NCI-H2081 treated with DMSO at 0.1 percent for 48 hours (cell line): Measurements from ENCODE around the gene DNTT.

ENCODE experiments used
- DNase-seq: peaks from one replicate; lab custom pipeline; 2025; lab: John Stamatoyannopoulos, UW

DNTT gene

GRCh38 chr10:96344178-96344577 is 39.9 kb downstream of the DNTT start:
- no peak for DNase-seq

DNA sequence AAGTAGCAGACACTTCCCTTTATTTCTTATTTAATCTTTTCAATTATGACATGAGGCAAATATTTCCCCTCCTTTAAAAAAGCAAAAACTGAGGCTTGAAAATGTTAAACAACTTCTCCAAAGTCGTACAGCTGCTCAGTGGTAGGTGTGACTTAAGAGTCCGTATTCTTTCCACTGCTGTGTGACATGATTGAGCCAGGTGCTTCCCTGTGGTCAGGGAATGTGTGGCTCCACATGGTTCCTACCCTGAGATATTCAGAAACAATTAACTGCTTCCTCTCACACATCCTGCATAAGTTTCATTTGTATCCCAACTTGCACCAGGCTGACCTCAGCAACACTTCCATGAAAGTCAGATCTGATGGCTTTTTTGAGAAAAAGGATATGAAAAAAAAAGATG is 41.0 kb downstream of the DNTT start:
- no peak for DNase-seq

DNA sequence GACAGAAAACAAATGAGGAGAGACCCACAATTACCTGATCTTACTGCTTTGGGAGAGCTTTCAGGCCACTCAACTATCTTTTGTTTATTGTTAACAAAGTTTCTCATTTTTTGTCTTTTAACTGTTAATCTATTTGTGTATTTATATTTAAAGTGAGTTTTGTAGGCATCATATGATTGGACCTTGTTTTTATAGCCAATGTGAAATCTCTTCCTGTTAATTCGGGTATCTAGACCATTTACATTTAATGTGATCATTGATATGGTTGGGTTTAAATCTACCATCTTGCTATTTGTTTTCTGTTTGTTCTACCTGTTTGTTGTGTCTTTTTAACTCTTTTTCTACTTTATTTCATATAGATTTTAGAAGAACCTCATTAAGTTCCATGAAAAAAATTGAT is 42.1 kb downstream of the DNTT start:
- DNase-seq: no peak

DNA sequence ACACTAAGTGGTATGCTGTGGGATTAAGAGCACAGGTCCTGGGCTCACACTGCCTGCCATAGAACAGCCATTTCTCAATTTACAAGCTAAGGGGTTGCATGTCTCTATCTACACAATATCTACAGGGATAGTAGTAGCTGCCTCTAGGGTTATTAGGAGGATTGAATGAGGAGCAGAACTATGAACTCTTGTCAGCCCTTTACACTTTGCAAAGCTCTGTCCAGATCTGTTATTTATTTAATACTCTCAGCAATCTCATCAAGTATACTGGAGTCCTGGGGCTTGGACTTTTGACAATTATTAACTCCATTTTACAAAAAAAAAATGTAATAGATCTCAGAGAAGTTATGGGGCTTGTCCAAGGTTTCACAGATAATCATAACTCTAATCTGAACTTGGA is 47.8 kb downstream of the DNTT start:
- no peak for DNase-seq

GRCh38 chr10:96352582-96352981 is 48.3 kb downstream of the DNTT start:
- no peak for DNase-seq

DNA sequence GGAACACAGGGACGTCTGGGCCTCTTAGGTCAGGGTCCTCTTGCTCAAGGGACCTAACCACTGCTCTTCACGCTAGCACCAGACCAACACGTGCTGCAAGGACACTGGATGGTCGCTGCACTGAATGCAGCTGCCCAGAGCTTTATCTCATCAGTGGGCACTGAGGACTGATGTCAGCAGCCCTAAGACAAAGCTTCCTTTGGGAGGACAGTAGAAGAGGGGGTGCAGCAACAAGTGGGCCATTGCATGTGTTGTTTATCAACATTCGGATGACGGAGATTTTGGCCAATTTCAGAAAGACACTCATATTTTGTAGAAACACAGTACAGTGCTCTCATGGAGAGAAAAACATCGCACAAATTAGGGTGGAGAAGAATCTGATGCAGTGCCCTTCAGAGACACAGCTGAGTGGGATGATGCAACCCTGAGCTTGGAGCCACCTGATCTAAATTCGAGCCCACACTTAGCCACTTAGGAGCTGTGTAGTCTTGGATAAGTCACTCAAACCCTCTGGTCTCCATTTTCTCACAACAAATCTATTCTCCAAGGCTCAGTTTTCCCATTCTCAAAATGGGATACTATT is 52.9 kb downstream of the DNTT start:
- DNase-seq: no peak

DNA sequence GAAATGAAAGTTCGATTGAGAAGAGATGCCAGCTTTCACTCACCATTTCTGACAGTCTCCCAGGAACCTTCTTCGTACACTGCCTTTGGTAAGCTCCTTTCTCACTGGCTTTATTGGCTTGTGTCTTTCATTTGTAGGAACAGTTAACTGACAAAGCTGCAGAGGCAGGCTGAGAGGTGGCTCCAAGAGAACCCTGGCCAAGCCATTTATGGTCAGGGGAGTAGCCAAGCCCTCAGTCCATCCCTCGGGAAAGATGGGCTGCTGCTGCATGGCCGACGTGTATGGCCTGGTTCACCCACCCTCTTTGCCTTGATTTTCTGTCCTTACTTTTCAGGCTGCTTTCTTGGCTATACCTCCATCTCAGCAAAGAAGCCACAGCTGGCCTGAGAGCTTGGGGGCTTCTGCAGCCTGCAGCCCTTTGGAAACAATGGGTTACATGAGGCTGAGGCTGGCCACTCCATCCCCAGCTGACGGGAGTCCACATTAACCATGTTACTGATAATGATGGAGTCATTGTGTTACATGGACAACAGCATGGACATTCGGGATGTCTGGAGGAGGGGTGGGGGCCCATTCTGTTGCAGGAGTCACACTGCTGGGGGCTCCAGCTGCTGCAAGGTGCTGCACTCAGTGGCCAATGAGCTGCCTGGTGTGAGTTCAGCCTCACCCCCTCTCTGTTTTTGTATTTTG is 54.8 kb downstream of the DNTT start, which contains the start of gene OPALIN:
OPALIN (minus strand) TSS at position 152 of the 690 bp plus-strand sequence; CDS start at position 46, 106 bp downstream.
- DNase-seq: no peak

- DNase-seq: no peak
Measured at GRCh38 chr10:96359616-96360015, 55.4 kb downstream of the DNTT start.

- DNase-seq: no peak
Measured at GRCh38 chr10:96360331-96360730, 56.1 kb downstream of the DNTT start.

DNA sequence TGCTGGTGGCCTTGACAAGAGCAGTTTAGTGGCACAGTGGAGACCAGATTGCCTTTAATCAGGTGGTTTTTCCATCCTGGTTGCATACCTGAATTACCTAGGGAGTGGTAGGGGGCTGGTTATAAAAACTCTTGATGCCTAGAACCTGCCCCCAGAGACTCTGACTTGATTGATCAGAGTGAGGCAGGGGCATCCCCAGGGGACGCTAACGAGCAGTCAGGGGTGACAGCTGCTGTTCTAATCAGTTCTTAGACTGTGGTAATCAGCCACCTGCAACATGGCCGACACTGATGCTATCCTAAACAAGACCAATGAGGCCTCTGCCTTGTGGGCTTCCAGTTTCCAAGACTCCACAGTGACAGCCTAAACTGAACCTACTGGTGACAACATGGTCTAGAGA is 56.5 kb downstream of the DNTT start:
- DNase-seq: no peak

DNA sequence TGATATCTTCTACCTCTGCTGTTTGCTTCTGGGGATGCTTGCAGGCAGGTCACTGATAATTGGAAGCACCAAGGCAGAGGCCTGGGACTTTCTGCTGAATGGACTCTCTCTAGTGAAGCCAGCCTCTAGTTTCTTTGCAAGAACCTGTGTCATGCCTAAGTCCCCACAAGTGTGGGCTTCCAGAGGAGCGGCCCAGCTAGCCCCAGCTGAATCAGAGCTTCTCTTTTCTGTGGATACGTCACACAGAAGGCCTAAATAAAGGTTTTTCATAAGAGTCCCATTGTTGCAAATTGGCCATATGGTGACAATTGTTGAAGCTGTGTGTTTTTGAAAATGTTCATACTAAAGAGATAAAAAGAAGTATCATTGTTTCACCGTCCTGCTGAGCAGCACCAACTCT is 61.3 kb downstream of the DNTT start:
- no peak for DNase-seq

DNA sequence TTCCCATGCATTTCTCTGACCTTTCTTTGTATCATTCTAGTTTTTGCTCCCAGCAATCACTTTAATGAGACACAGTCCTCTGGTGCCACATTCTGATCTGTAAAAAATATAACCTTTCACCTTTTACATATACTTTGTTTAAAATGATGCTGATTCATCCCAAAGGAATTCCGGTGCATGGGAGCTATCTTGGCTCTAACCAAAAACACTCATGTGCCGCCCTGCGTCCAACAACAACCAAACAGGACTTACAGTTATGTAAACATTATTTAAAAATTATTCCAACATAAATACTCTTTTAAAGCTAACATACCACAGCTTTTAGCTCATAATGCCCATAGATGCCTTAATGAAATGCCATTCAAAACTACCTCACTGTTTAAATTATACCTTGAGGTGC is 62.3 kb downstream of the DNTT start:
- DNase-seq: no peak

DNA sequence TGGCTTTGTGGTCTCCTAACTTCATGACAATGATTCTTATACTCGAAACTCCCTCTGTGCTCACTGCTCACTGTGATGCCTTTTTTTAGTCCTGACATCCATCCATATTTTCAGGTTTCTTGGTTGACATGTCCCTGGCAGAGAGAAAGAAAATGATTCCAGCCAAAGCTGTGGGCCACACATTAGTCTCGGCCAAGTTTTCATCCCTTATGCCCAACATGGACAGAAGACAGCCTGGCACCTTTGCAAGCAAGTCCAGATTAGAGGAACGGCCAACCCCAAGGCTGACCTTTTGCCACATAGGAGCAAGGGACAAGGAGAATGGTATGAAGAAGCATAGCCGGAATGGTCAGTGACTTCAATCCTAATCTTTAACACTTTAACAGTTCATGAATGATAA is 63.2 kb downstream of the DNTT start:
- no peak for DNase-seq

DNA sequence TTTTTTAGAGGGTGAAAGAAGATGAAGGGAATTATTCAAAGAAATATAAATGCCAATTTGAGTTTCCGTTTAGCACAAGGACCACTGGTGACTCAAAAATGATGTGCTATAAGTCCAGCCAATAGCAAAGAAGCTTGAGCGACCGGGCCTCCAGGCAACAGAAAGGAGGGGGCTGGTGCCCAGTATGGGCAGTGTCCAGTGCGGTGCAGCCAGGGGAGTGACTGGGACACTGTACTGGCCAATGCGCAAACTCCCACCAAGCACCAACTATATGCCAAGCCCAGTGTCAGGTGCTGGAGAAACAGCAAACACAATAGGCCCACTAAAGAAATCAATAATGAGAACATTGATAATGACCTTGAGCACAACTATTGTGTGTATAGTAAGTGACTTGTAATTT is 64.7 kb downstream of the DNTT start:
- DNase-seq: no peak

- DNase-seq: no peak
Measured at GRCh38 chr10:96369890-96370583, 65.8 kb downstream of the DNTT start.

DNA sequence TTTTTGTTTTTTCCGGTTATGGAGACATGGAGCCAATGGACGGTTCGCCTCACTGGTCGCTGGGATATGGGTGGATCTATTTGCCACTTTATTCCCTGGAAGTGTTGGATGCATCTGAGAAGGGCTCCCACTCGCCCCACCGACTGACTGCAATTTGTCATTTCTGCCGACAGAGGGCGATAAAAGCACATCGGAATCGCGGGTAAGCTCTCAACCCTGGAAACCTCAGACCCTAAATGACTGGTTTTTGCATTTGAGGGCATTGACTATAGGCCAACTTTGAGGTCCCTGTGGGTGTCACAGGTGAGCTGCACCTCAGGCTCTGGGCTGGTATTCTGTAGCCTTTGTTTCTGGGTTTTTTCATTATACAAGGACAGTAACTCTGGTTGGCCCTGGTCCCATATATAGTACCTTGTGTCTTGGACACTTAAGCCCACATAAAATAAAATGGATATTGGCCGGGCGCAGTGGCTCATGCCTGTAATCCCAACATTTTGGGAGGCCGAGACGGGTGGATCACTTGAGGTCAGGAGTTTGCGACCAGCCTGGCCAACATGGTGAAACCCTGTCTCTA is 66.4 kb downstream of the DNTT start:
- DNase-seq: no peak

GRCh38 chr10:96371356-96371755 is 67.1 kb downstream of the DNTT start:
- no peak for DNase-seq

DNA sequence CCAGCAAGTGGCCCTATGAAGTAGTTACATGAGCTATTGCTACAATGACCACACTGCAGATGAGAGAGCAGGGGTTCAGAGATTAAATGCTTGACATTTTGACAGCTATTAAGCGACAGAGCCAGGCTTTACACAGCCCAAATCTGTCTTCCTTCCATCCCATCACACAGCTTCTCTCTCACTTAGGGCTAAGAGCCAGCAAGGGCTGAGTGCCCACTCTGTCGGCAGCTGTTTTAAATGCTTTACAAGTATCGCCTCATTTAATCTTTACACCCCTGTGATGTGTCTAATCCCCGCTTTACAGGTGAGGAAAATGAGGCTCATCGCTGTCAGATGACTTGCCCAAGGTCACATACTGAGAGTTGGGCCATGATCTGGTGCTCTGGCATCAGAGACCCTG is 69.8 kb downstream of the DNTT start:
- no peak for DNase-seq

- no peak for DNase-seq
Measured at GRCh38 chr10:96374639-96374984, 70.4 kb downstream of the DNTT start.

GRCh38 chr10:96374985-96375830 is 71.0 kb downstream of the DNTT start:
- peak; percentile 38 for DNase-seq

GRCh38 chr10:96376483-96376882 is 72.2 kb downstream of the DNTT start:
- DNase-seq: no peak

GRCh38 chr10:96377816-96378294 is 73.6 kb downstream of the DNTT start:
- no peak for DNase-seq
